ENCODE measurements around the gene GC.

Gene GC

GRCh38 chr4:71692198-71692597 lies 91.7 kb downstream of the GC start:
- H3K36me3 ChIP-seq (ENCODE audit: insufficient read depth, low read length), result no peaks in the 10 kb centered on the region
- no peaks in the 10 kb centered on the region for H3K9me3 ChIP-seq (ENCODE audit: low read length)
- H3K4me1 ChIP-seq (ENCODE audit: insufficient read depth, low read length), result peaks cover 4% of the 10 kb centered on the region
- H2AFZ ChIP-seq (ENCODE audit: low read depth, low read length), result no peak overlapping the region
- no peaks in the 10 kb centered on the region for H3K27me3 ChIP-seq (ENCODE audit: insufficient read depth, low read length)
- no peak overlapping the region for H3K4me3 ChIP-seq (ENCODE audit: low read length)
